ENCODE results near the gene FUT7. TPM values are rescaled to one million over a fixed set of nuclear protein-coding genes. Genes with fewer than 3 reads are reported as not detected.
A peak's percentile ranks its signal among the peaks of the same experiment; 100 is the strongest.

The FUT7 gene
- total RNA-seq (2014; rRNA removed; shearing (Covaris generic)), result 0.36 and 0.42 TPM in 2 replicates

GRCh38 chr9:137031904-137032640, at the start of gene FUT7:
Gene FUT7, minus strand, starts transcription at chr9:137032088. Its CDS starts 97 bp downstream, at chr9:137031991.
- no peak for DNase-seq (ENCODE audit: low spot score)

- DNase-seq (ENCODE audit: low spot score), result no peak
These were observed 48.6 kb upstream of the FUT7 start for GRCh38 chr9:137080260-137081122.

GRCh38 chr9:137079401-137079787, 47.5 kb upstream of the FUT7 start:
- no peak for DNase-seq (ENCODE audit: low spot score)

- no peak for DNase-seq (ENCODE audit: low spot score)
These were observed 47.0 kb upstream of the FUT7 start for GRCh38 chr9:137078701-137079400.

GRCh38 chr9:137077758-137078693, 46.1 kb upstream of the FUT7 start:
- no peak for DNase-seq (ENCODE audit: low spot score)

GRCh38 chr9:137077010-137077747, 45.3 kb upstream of the FUT7 start, which contains the start of gene UAP1L1:
Gene UAP1L1, plus strand, starts transcription at chr9:137077517. Its CDS starts 16 bp downstream, at chr9:137077533.
- no peak for DNase-seq (ENCODE audit: low spot score)

GRCh38 chr9:137076636-137077009, 44.7 kb upstream of the FUT7 start:
- DNase-seq (ENCODE audit: low spot score), result no peak

- no peak for DNase-seq (ENCODE audit: low spot score)
These were observed 43.4 kb upstream of the FUT7 start for GRCh38 chr9:137075275-137075775.

GRCh38 chr9:137074657-137075274, 42.9 kb upstream of the FUT7 start:
- no peak for DNase-seq (ENCODE audit: low spot score)

GRCh38 chr9:137073992-137074399, 42.1 kb upstream of the FUT7 start:
- no peak for DNase-seq (ENCODE audit: low spot score)

GRCh38 chr9:137071282-137071681, 39.4 kb upstream of the FUT7 start:
- no peak for DNase-seq (ENCODE audit: low spot score)

GRCh38 chr9:137070906-137071275, 39.0 kb upstream of the FUT7 start:
- DNase-seq (ENCODE audit: low spot score), result peak; percentile 65

- DNase-seq (ENCODE audit: low spot score), result peak; percentile 91
These were observed 38.5 kb upstream of the FUT7 start, which contains the start of gene SAPCD2 for GRCh38 chr9:137070201-137070905. Gene SAPCD2, minus strand, starts transcription at chr9:137070557. Its CDS starts 97 bp downstream, at chr9:137070460.

GRCh38 chr9:137069508-137070091, 37.7 kb upstream of the FUT7 start:
- DNase-seq (ENCODE audit: low spot score), result no peak

GRCh38 chr9:137068539-137069507, 36.9 kb upstream of the FUT7 start:
- no peak for DNase-seq (ENCODE audit: low spot score)

- peak; percentile 90 for DNase-seq (ENCODE audit: low spot score)
These were observed 36.1 kb upstream of the FUT7 start for GRCh38 chr9:137067860-137068538.

All from HT-29 (cell line).